Measurements from ENCODE around the gene ZSCAN20. TPM values are rescaled to one million over a fixed set of nuclear protein-coding genes. Genes with fewer than 3 reads are reported as not detected.

Gene ZSCAN20
- total and polyA plus RNA-seq, 4 donors: 0.48 to 2.3 (median 1.3) TPM

- Histone ChIP-seq H3K9me3 (ENCODE audit: control insufficient read depth in 4 of 4, low read length in 3 of 4) (no peaks in the 10 kb centered on the region), H3K36me3 (ENCODE audit: control insufficient read depth in 4 of 4, insufficient read depth in 3 of 4, low read depth in 1 of 4, low read length in 3 of 4) (no peaks in the 10 kb centered on the region), H3K27me3 (ENCODE audit: control insufficient read depth in 4 of 4, insufficient read depth in 4 of 4, low read length in 3 of 4) (peaks cover 0 to 3% (median 1%) of the 10 kb centered on the region in 4 donors), H3K9ac (ENCODE audit: low read depth in 1 of 2, low read length in 2 of 2) (no peak overlapping the region), H3K4me3 (ENCODE audit: low read depth in 1 of 3, low read length in 3 of 3) (no peak overlapping the region), H3K27ac (ENCODE audit: low read depth in 1 of 2, low read length in 2 of 2) (no peak overlapping the region), H3K4me1 (ENCODE audit: control insufficient read depth in 4 of 4, insufficient read depth in 4 of 4, low read length in 3 of 4) (no peaks in the 10 kb centered on the region)
- TF ChIP-seq REST (IDR thresholded peaks at IDR 0.05) (no peak), RXRA (IDR thresholded peaks at IDR 0.05) (no peak), MAX (IDR thresholded peaks at IDR 0.05) (no peak), GABPA (IDR thresholded peaks at IDR 0.05 in 1 of 2, conservative IDR thresholded peaks at IDR 0.05 in 1 of 2) (no peak), RAD21 (IDR thresholded peaks at IDR 0.05) (no peak), SP1 (IDR thresholded peaks at IDR 0.05) (no peak), JUND (IDR thresholded peaks at IDR 0.05) (no peak), ZBTB33 (IDR thresholded peaks at IDR 0.05) (no peak), TAF1 (conservative IDR thresholded peaks at IDR 0.05) (no peak)
- 82% methylated on average over 12 of the region's 12 CpGs for WGBS
- no peak for DNase-seq (ENCODE audit: low spot score)
Observed at GRCh38 chr1:33517596-33518250, 45.3 kb downstream of the ZSCAN20 start.

GRCh38 chr1:33519240-33519884 lies 46.9 kb downstream of the ZSCAN20 start:
- no peaks in the 10 kb centered on the region for H3K4me1 ChIP-seq (ENCODE audit: control insufficient read depth in 4 of 4, insufficient read depth in 4 of 4, low read length in 3 of 4)
- H3K36me3 ChIP-seq (ENCODE audit: control insufficient read depth in 4 of 4, insufficient read depth in 3 of 4, low read depth in 1 of 4, low read length in 3 of 4): no peaks in the 10 kb centered on the region
- no peak for DNase-seq (ENCODE audit: low spot score)
- WGBS: 89% methylated on average over 27 of the region's 27 CpGs
- H3K9me3 ChIP-seq (ENCODE audit: control insufficient read depth in 4 of 4, low read length in 3 of 4): no peaks in the 10 kb centered on the region
- H3K4me3 ChIP-seq (ENCODE audit: low read depth in 1 of 3, low read length in 3 of 3): no peak overlapping the region
- H3K27ac ChIP-seq (ENCODE audit: low read depth in 1 of 2, low read length in 2 of 2): no peak overlapping the region
- H3K27me3 ChIP-seq (ENCODE audit: control insufficient read depth in 4 of 4, insufficient read depth in 4 of 4, low read length in 3 of 4): peaks cover 0 to 3% (median 1%) of the 10 kb centered on the region in 4 donors
- H3K9ac ChIP-seq (ENCODE audit: low read depth in 1 of 2, low read length in 2 of 2): no peak overlapping the region
- no peak for TF ChIP-seq EGR1 (IDR thresholded peaks at IDR 0.05; ENCODE audit: low read depth in 2 of 2)
- no peak for TF ChIP-seq TAF1 (conservative IDR thresholded peaks at IDR 0.05)
- TF ChIP-seq HNF4G (IDR thresholded peaks at IDR 0.05): no peak
- TF ChIP-seq SP1 (IDR thresholded peaks at IDR 0.05): no peak
- TF ChIP-seq JUND (IDR thresholded peaks at IDR 0.05): no peak
- TF ChIP-seq FOXA2 (IDR thresholded peaks at IDR 0.05): no peak
- no peak for TF ChIP-seq MAX (IDR thresholded peaks at IDR 0.05)
- TF ChIP-seq REST (IDR thresholded peaks at IDR 0.05): no peak
- no peak for TF ChIP-seq HNF4A (conservative IDR thresholded peaks at IDR 0.05)
- no peak for TF ChIP-seq YY1 (IDR thresholded peaks at IDR 0.05)
- TF ChIP-seq NR2F2 (IDR thresholded peaks at IDR 0.05): no peak
- no peak for TF ChIP-seq RAD21 (IDR thresholded peaks at IDR 0.05)
- no peak for TF ChIP-seq CTCF (IDR thresholded peaks at IDR 0.05; ENCODE audit: low read depth, low read length, missing input control)
- no peak for TF ChIP-seq RXRA (IDR thresholded peaks at IDR 0.05)
- no peak for TF ChIP-seq FOXA1 (IDR thresholded peaks at IDR 0.05)
- TF ChIP-seq GABPA (IDR thresholded peaks at IDR 0.05 in 1 of 2, conservative IDR thresholded peaks at IDR 0.05 in 1 of 2): no peak

Data from liver (tissue), 9 donors.